ENCODE results near the gene SIRPA. TPM values are rescaled to one million over a fixed set of nuclear protein-coding genes. Genes with fewer than 3 reads are reported as not detected.
"Not testable (repeated sequence)": the region's sequence is repeated elsewhere in the genome, so short reads cannot be mapped to it uniquely, and the experiment has no call there.

The SIRPA gene
- total and polyA plus RNA-seq, 2 donors (not counting 1 experiment from before 2014, with no cell fraction given), result 25.1 to 26.6 TPM

- Histone ChIP-seq H2AFZ (ENCODE audit: low read length) (no peak overlapping the region), H3K9ac (ENCODE audit: insufficient read depth, low read length) (no peak overlapping the region), H3K27me3 (ENCODE audit: control insufficient read depth, insufficient read depth, low read length) (no peaks in the 10 kb centered on the region), H3K4me3 (replicated peaks in 1 of 4; ENCODE audit: control extremely low read depth in 1 of 4, insufficient read depth in 1 of 4, low read depth in 3 of 4, low read length in 4 of 4) (no peak overlapping the region), H4K20me1 (ENCODE audit: control insufficient read depth, extremely low read depth, insufficient read depth, low read length) (no peaks in the 10 kb centered on the region), H3K36me3 (ENCODE audit: control insufficient read depth, insufficient read depth, low read length) (peaks cover 2% of the 10 kb centered on the region), H3K4me2 (ENCODE audit: extremely low read depth, insufficient read depth, low read length) (no peak overlapping the region), H3K79me2 (ENCODE audit: control insufficient read depth, insufficient read depth, low read length) (peaks cover 8% of the 10 kb centered on the region), H3K27ac (ENCODE audit: insufficient read depth, low read length) (no peak overlapping the region), H3K9me3 (ENCODE audit: control insufficient read depth, insufficient read depth, low read depth, low read length) (no peaks in the 10 kb centered on the region), H3K4me1 (ENCODE audit: control insufficient read depth, extremely low read depth, insufficient read depth, low read length) (peaks cover 2% of the 10 kb centered on the region)
- TF ChIP-seq CTCF (conservative IDR thresholded peaks at IDR 0.05 in 1 of 2, IDR thresholded peaks at IDR 0.05 in 1 of 2; ENCODE audit: low read depth in 1 of 2, low read length in 2 of 2) (no peak), EZH2 (IDR thresholded peaks at IDR 0.05; ENCODE audit: low read length, missing control alignments) (no peak)
- no peak for DNase-seq (ENCODE audit: low read depth in 2 of 2)
Measured at GRCh38 chr20:1912646-1913045, 17.4 kb downstream of the SIRPA start.

- not testable (repeated sequence) for DNase-seq (ENCODE audit: low read depth in 2 of 2); H3K9me3 ChIP-seq (ENCODE audit: control insufficient read depth, insufficient read depth, low read depth, low read length); H3K27ac ChIP-seq (ENCODE audit: insufficient read depth, low read length); H3K4me2 ChIP-seq (ENCODE audit: extremely low read depth, insufficient read depth, low read length); H2AFZ ChIP-seq (ENCODE audit: low read length); H3K36me3 ChIP-seq (ENCODE audit: control insufficient read depth, insufficient read depth, low read length); H3K9ac ChIP-seq (ENCODE audit: insufficient read depth, low read length); H3K4me1 ChIP-seq (ENCODE audit: control insufficient read depth, extremely low read depth, insufficient read depth, low read length); H3K79me2 ChIP-seq (ENCODE audit: control insufficient read depth, insufficient read depth, low read length); H3K27me3 ChIP-seq (ENCODE audit: control insufficient read depth, insufficient read depth, low read length); H3K4me3 ChIP-seq (replicated peaks in 1 of 4; ENCODE audit: control extremely low read depth in 1 of 4, insufficient read depth in 1 of 4, low read depth in 3 of 4, low read length in 4 of 4); H4K20me1 ChIP-seq (ENCODE audit: control insufficient read depth, extremely low read depth, insufficient read depth, low read length)
Measured at GRCh38 chr20:1915233-1915632, 20.0 kb downstream of the SIRPA start.

GRCh38 chr20:1915725-1916124 is 20.5 kb downstream of the SIRPA start:
- Histone ChIP-seq H3K4me1 (ENCODE audit: control insufficient read depth, extremely low read depth, insufficient read depth, low read length) (no peaks in the 10 kb centered on the region), H3K79me2 (ENCODE audit: control insufficient read depth, insufficient read depth, low read length) (no peaks in the 10 kb centered on the region), H3K36me3 (ENCODE audit: control insufficient read depth, insufficient read depth, low read length) (peaks cover 5% of the 10 kb centered on the region), H3K27ac (ENCODE audit: insufficient read depth, low read length) (no peak overlapping the region), H2AFZ (ENCODE audit: low read length) (no peak overlapping the region), H4K20me1 (ENCODE audit: control insufficient read depth, extremely low read depth, insufficient read depth, low read length) (no peaks in the 10 kb centered on the region), H3K9ac (ENCODE audit: insufficient read depth, low read length) (no peak overlapping the region), H3K9me3 (ENCODE audit: control insufficient read depth, insufficient read depth, low read depth, low read length) (no peaks in the 10 kb centered on the region), H3K27me3 (ENCODE audit: control insufficient read depth, insufficient read depth, low read length) (no peaks in the 10 kb centered on the region), H3K4me2 (ENCODE audit: extremely low read depth, insufficient read depth, low read length) (no peak overlapping the region), H3K4me3 (replicated peaks in 1 of 4; ENCODE audit: control extremely low read depth in 1 of 4, insufficient read depth in 1 of 4, low read depth in 3 of 4, low read length in 4 of 4) (no peak overlapping the region)
- DNase-seq (ENCODE audit: low read depth in 2 of 2), result no peak
- TF ChIP-seq CTCF (conservative IDR thresholded peaks at IDR 0.05 in 1 of 2, IDR thresholded peaks at IDR 0.05 in 1 of 2; ENCODE audit: low read depth in 1 of 2, low read length in 2 of 2) (no peak), EZH2 (IDR thresholded peaks at IDR 0.05; ENCODE audit: low read length, missing control alignments) (no peak)

All from fibroblast of lung (primary cell).